HG03139 (cell line): Measurements from ENCODE around the gene CYB5D1.

Source experiments
- ATAC-seq: cut with Tn5 transposase; IDR thresholded peaks from one replicate; pipeline ENCODE4 v1.9.1; 2021; ENCODE audit not compliant: unreplicated experiment

The CYB5D1 gene

GRCh38 chr17:7844292-7845154, 13.3 kb upstream of the CYB5D1 start:
- peak; percentile 36 for ATAC-seq

DNA sequence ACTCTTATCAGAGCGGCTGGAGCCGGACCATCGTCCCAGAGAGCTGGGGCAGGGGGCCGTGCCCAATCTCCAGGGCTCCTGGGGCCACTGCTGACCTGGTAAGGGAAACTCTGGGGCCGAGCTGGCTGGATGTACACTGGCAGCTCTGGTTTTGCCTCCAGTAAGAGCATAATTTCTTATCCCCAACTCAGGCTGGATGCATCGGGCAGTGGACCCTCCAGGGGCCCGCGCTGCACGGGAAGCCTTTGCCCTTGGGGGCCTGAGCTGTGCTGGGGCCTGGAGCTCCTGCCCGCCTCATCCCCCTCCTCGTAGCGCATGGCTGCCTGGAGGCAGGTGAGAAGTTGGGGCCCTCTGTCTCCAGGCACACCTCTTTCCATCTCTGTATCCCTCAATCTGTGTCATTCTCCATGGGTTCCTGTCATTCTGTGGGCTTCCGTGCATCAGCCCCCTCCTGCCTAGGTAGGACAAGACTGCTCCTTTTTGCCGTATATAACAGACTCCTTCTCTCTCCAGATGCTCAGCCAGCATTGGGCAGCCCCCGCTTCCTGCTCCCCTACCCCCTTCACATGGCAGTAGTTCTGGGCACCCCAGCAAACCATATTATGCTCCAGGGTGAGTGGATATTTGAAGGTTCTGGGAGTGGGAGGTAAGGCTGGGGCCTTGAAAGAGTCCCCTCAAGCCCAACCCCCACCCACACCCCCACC, 12.3 kb upstream of the CYB5D1 start:
- ATAC-seq = no peak

DNA sequence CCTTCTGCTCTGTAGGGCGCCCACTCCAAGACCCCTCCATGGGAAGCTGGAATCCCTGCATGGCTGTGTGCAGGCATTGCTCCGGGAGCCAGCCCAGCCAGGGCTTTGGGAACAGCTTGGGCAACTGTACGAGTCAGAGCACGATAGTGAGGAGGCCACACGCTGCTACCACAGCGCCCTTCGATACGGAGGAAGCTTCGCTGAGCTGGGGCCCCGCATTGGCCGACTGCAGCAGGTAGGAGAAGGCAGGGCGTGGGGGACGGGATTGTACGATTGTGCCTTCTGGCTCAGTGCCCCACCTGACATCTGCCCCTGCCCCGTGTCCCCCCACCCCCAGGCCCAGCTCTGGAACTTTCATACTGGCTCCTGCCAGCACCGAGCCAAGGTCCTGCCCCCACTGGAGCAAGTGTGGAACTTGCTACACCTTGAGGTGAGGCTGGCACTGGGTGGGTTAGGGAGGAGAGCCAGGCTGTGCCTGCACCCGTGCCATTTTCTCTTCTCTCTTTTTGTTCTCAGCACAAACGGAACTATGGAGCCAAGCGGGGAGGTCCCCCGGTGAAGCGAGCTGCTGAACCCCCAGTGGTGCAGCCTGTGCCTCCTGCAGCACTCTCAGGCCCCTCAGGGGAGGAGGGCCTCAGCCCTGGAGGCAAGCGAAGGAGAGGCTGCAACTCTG, 11.6 kb upstream of the CYB5D1 start:
- ATAC-seq = no peak

GRCh38 chr17:7846765-7847661, 10.8 kb upstream of the CYB5D1 start:
- ATAC-seq = no peak

GRCh38 chr17:7848131-7848579, 9.6 kb upstream of the CYB5D1 start:
- ATAC-seq = no peak

- ATAC-seq = no peak
Observed at GRCh38 chr17:7848739-7849129, 9.1 kb upstream of the CYB5D1 start.

GRCh38 chr17:7849130-7849750, 8.6 kb upstream of the CYB5D1 start:
- no peak for ATAC-seq

GRCh38 chr17:7849751-7850504, 7.9 kb upstream of the CYB5D1 start:
- ATAC-seq = no peak

DNA sequence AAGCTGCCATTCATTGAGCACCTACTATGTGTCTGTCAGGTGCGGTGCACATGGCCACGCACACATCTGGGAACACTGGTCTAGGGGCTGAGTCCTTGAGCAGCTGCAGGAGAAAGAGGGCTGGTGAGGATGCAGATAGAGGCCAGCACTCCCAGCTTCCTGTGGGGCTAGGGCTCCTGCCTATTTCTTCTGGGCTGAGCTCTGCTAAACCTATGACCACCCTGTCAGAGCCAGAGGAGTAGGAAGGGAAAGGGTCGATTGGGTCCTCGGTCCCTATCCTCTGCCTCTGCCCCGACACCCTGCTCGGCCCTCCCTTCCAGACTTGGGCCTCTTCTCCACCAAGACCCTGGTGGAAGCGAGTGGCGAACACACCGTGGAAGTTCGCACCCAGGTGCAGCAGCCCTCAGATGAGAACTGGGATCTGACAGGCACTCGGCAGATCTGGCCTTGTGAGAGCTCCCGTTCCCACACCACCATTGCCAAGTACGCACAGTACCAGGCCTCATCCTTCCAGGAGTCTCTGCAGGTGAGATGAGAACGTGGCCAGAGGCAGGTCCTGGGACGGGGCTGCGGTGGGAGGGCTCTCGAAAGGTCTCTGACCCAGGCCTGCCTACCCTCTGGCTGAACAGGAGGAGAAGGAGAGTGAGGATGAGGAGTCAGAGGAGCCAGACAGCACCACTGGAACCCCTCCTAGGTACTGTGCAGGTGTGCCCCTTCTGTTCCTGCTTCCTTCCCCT, 6.9 kb upstream of the CYB5D1 start:
- ATAC-seq = no peak

DNA sequence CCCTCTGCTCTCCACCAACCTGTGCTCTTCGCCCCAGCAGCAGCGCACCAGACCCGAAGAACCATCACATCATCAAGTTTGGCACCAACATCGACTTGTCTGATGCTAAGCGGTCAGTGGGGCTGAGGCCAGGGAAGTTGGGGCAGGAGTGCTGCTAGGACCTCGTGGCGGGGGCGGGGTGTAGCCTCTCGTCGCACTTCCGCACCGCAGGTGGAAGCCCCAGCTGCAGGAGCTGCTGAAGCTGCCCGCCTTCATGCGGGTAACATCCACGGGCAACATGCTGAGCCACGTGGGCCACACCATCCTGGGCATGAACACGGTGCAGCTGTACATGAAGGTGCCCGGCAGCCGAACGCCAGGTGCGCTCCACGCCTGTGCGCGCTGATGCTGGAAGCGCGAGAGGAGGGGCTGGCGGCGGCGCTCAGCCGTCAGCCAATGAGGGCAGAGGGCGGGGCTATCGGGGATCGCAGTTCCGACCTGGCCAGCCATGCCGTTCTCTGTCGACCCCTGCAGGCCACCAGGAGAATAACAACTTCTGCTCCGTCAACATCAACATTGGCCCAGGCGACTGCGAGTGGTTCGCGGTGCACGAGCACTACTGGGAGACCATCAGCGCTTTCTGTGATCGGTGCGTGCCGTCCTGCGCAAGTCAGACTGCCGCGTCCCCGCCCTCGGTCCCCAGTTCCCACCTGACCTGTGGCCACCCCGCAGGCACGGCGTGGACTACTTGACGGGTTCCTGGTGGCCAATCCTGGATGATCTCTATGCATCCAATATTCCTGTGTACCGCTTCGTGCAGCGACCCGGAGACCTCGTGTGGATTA, 6.2 kb upstream of the CYB5D1 start:
- ATAC-seq = peak; percentile 64

DNA sequence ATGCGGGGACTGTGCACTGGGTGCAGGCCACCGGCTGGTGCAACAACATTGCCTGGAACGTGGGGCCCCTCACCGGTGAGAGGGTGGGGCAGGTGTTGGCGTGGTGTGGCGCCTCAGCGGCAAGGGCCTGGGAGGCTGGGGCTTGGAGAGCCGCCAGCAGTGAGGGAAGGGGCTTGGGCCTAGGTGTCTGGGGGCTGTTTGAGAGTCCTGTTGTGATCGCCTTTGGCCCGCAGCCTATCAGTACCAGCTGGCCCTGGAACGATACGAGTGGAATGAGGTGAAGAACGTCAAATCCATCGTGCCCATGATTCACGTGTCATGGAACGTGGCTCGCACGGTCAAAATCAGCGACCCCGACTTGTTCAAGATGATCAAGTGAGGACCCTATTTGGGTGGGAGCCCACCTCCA, 5.5 kb upstream of the CYB5D1 start:
- ATAC-seq = no peak

GRCh38 chr17:7852919-7853690, 4.7 kb upstream of the CYB5D1 start:
- ATAC-seq = no peak

GRCh38 chr17:7853691-7854038, 4.1 kb upstream of the CYB5D1 start:
- no peak for ATAC-seq

- no peak for ATAC-seq
Observed at GRCh38 chr17:7854078-7854777, 3.6 kb upstream of the CYB5D1 start.

DNA sequence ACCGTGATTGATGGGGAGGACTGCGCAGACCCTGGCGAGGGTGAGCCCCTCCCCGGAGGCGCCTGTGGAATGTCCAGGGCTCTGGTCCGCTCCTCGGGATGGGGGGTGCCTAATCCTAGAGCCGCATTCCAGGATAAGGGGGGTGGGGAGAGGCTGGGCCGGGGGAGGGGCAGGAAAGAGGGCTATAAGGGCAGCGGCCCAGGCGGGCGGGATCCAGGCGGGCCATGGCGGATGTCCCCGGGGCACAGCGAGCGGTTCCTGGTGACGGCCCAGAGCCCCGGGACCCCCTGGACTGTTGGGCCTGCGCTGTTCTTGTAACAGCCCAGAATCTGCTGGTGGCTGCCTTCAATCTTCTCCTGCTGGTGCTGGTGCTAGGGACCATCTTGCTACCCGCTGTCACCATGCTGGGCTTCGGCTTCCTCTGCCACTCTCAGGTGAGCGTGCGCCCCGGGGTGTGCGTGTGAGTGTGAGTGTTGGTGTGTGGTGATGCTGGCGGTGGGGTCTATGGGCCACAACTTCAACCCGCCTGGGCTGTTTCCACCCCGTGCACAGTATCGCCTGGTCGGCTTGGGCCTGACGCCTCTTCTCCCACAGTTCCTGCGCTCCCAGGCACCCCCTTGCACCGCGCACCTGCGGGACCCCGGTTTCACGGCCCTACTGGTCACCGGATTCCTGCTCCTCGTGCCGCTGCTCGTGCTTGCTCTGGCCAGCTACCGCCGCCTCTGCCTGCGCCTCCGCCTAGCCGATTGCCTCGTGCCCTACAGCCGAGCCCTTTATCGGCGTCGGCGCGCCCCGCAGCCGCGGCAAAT, 2.7 kb upstream of the CYB5D1 start, which contains the start of gene TMEM88:
Gene TMEM88, plus strand, starts transcription at position 216 of the 809 bp plus-strand sequence. Its CDS starts 9 bp downstream, at position 225.
- ATAC-seq = no peak

DNA sequence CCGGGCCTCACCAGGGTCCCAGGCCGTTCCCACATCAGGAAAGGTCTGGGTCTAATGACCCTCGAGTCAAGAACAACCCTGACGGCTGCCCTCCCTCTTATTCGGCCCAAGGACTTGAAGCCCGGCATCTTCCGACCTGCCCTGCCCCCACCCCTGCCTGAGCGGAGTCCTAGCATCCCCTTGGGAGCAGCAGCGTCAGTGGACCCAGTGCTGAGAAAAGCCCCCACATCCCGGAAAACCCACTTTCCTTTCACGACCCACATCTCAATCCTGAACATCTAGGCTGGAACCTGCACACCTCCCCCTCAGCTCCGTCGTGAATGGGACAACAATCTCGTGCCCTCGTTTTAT, 2.2 kb upstream of the CYB5D1 start:
- no peak for ATAC-seq
